ENCODE measurements around the gene LRPAP1. TPM values are rescaled to one million over a fixed set of nuclear protein-coding genes. Genes with fewer than 3 reads are reported as not detected.
"Not testable (repeated sequence)": the region's sequence is repeated elsewhere in the genome, so short reads cannot be mapped to it uniquely, and the experiment has no call there.

Gene LRPAP1
- total RNA-seq, 2 experiments from 2014 or later = 58.2 to 61.2 TPM

- not testable (repeated sequence) for H3K4me3 Mint-ChIP-seq, H3K27me3 Mint-ChIP-seq, DNase-seq, H3K9me3 Mint-ChIP-seq, H3K36me3 Mint-ChIP-seq, H3K4me1 Mint-ChIP-seq, H3K27ac Mint-ChIP-seq
Measured at GRCh38 chr4:3550792-3551325, 18.6 kb upstream of the LRPAP1 start.

DNA sequence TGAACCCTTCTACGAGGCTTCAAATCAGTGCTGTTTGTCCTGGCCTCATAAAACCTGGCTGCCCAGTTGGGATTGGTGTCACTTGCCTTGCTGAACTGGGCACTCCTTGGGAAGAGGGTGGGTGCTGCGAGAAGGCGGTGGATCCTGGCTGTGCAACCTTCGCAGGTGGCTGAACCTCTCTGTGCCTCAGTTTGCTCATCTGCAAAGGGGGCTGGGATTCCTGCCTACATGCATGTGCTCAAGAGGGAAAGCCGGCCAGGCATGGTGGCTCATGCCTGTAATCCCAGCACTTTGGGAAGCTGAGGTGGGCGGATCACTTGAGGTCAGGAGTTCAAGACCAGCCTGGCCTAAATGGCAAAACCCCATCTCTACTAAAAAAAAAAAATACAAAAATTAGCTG lies 17.8 kb upstream of the LRPAP1 start:
- not testable (repeated sequence) for DNase-seq, H3K27me3 Mint-ChIP-seq, H3K9me3 Mint-ChIP-seq, H3K4me3 Mint-ChIP-seq, H3K36me3 Mint-ChIP-seq, H3K27ac Mint-ChIP-seq, H3K4me1 Mint-ChIP-seq

- H3K4me3 Mint-ChIP-seq, H3K36me3 Mint-ChIP-seq, H3K27me3 Mint-ChIP-seq, H3K27ac Mint-ChIP-seq, DNase-seq, H3K9me3 Mint-ChIP-seq, H3K4me1 Mint-ChIP-seq: not testable (repeated sequence)
Measured at GRCh38 chr4:3549694-3550001, 17.4 kb upstream of the LRPAP1 start.

DNA sequence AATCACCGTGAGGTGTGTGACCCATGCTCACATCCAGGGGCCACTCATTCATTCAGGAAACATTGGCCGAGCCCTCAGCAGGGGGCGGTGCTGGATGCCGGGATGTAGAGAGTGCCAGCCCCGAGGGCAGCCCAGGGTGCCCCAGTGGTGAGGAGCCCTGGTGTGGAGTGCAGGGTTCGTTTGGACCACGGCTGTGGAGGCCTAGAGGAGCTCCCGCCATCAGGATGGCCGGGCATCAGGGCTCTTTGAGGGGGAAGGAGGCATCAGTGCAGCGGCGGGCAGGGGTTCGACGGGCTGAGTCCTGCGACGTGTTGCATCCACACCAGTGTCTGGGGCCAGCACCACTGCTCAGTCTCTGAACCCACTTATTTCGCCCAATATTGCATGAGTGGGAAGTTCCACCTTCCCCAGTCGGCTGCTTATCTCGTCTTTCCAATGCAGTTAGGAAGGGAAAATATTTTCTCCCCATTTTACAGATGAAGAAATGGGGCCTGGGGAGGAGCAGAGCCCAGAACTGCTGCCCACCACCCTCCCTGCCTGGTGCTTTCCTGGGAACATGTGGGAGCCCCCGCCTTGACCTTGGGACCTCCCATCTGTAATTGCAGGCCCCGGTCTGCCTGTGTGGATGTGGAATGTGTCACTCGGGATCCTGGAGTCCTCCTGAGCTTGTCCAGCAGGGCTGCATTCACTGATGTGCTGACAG lies 16.9 kb upstream of the LRPAP1 start:
- not testable (repeated sequence) for H3K4me1 Mint-ChIP-seq, DNase-seq, H3K4me3 Mint-ChIP-seq, H3K27me3 Mint-ChIP-seq, H3K36me3 Mint-ChIP-seq, H3K27ac Mint-ChIP-seq, H3K9me3 Mint-ChIP-seq

- not testable (repeated sequence) for H3K27me3 Mint-ChIP-seq, DNase-seq, H3K4me3 Mint-ChIP-seq, H3K27ac Mint-ChIP-seq, H3K36me3 Mint-ChIP-seq, H3K9me3 Mint-ChIP-seq, H3K4me1 Mint-ChIP-seq
Measured at GRCh38 chr4:3546721-3547120, 14.5 kb upstream of the LRPAP1 start.

DNA sequence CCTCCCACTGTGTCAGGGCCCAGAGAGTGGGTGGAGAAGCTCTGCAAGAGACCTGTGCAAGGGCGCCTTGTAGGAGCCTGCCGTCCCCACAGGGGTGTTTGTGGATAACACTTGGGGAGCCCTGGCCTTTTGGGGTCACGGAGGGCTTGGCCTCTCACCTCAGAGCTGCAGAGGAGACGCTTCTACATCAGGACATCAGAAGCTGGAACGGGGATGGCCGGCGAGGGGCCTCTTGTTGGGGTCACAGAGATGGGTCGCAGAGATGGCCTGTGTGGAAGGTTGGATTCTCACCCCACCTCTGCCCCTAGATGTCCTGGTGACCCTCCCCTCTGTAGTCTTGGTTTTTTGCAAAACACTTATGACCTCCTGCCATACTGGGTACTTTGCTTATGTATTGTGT lies 13.1 kb upstream of the LRPAP1 start:
- H3K9me3 Mint-ChIP-seq, H3K4me3 Mint-ChIP-seq, H3K27me3 Mint-ChIP-seq, H3K36me3 Mint-ChIP-seq, DNase-seq, H3K4me1 Mint-ChIP-seq, H3K27ac Mint-ChIP-seq: not testable (repeated sequence)

DNA sequence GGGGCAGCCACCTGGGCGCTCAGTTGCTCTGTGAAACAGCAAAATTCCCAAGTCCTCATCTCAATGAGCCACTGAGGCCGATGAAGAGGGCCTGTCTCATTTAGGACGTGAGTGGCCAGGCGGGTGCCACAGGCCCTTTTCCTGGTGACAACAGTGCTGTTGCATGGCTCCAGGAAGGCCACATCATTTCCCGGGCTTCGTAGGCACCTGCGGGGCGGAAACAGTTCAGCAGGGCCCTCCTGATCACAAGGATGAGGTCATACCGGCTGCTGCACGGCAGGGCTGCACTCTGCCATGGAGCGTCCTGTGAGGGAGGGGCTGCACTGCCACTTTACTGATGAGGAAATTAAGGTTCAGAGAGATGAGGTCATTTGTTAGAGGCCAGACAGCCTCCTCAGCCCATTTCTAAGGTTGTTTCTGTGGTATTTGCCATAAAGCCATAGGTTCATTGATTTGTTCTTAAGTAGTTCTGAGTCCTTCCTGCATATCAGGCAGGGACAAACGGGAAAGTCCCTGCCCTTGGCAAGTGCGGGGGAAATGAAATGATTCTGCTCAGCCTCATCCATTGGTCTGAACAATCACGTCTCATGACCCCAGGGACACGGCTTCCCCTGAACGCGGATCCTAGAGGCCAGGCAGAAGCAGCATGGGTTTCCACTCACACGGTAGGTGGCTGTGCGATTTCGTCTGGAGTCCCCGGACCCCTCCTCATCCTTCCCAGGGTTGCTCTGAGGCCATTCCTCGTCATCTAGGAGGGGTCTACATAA lies 12.2 kb upstream of the LRPAP1 start:
- H3K36me3 Mint-ChIP-seq, H3K4me3 Mint-ChIP-seq, H3K9me3 Mint-ChIP-seq, H3K4me1 Mint-ChIP-seq, DNase-seq, H3K27ac Mint-ChIP-seq, H3K27me3 Mint-ChIP-seq: not testable (repeated sequence)

DNA sequence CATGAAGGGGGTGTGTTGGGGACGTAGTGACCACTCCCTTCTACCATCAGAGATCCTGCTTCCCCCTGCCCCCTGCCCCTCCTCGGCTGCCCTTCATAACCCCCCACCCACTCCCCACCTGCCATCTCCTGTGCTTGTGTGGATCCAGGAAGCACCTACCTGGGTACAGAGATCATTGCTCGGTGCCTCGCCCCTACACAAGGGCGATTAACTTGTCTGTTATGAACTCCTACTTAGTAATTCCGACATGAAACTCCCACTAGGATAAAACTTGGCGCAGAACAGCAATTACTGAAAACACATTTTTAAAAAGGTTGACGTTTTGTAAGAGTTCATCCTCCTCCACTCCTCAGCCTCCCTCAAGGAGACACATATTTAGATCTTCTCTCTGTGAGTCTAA lies 11.2 kb upstream of the LRPAP1 start:
- not testable (repeated sequence) for DNase-seq, H3K27me3 Mint-ChIP-seq, H3K9me3 Mint-ChIP-seq, H3K27ac Mint-ChIP-seq, H3K36me3 Mint-ChIP-seq, H3K4me3 Mint-ChIP-seq, H3K4me1 Mint-ChIP-seq

DNA sequence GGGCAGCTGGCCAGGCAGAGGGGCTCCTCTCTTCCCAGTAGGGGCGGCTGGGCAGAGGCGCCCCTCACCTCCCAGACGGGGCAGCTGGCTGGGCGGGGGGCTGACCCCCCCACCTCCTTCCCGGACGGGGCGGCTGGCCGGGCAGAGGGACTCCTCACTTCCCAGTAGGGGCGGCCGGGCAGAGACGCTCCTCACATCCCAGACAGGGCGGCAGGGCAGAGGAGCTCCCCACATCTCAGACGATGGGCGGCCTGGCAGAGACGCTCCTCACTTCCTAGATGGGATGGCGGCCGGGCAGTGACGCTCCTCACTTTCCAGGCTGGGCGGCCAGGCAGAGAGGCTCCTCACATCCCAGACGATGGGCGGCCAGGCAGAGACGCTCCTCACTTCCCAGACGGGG lies 6.7 kb upstream of the LRPAP1 start:
- H3K27me3 Mint-ChIP-seq, H3K27ac Mint-ChIP-seq, H3K4me1 Mint-ChIP-seq, H3K36me3 Mint-ChIP-seq, DNase-seq, H3K9me3 Mint-ChIP-seq, H3K4me3 Mint-ChIP-seq: not testable (repeated sequence)

GRCh38 chr4:3535812-3536211 lies 3.6 kb upstream of the LRPAP1 start:
- not testable (repeated sequence) for H3K9me3 Mint-ChIP-seq, H3K27ac Mint-ChIP-seq, DNase-seq, H3K27me3 Mint-ChIP-seq, H3K36me3 Mint-ChIP-seq, H3K4me3 Mint-ChIP-seq
- H3K4me1 Mint-ChIP-seq = peaks cover 11% of the 10 kb centered on the region

- H3K27me3 Mint-ChIP-seq = no peaks in the 10 kb centered on the region
- no peak overlapping the region for H3K27ac Mint-ChIP-seq
- H3K9me3 Mint-ChIP-seq = no peaks in the 10 kb centered on the region
- no peaks in the 10 kb centered on the region for H3K36me3 Mint-ChIP-seq
- H3K4me3 Mint-ChIP-seq = peak overlapping the region; percentile 24
- DNase-seq = no peak
- H3K4me1 Mint-ChIP-seq = peaks cover 18% of the 10 kb centered on the region
Measured at GRCh38 chr4:3533423-3533820, 1.2 kb upstream of the LRPAP1 start.

DNA sequence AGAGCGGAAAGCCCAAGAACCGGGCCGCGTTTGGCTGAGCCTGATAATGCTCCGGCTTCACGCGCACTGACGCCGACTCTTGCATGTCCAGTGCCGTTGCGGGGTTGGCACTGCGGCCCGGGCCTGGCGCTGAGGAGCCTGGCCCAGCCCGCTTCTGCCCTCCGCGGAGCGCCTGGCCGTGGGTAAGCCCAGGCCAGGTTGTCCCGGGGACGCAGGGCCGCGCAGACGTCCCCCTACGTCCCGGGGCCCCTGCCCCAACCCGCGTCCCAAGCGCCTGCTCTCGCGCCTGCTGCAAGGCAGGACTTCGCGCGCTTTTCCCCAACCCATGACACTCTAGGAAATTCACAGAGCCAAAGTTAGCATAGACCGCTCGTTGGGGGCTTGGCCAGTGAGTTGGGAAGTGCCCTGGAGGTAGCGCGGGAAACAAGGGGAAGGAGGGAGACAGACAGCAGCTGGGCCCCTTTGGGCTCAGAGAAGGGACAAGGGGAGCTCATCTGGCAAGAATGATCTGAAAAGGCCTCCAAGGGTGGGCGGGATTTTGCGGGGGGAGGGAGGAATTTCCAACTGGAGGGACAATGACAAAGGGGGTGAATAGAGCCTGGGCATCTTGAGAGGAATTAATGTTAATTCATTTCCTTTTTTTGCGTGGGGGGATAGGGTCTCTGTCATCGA lies 665 bp upstream of the LRPAP1 start:
- no peaks in the 10 kb centered on the region for H3K9me3 Mint-ChIP-seq
- H3K36me3 Mint-ChIP-seq = no peaks in the 10 kb centered on the region
- no peaks in the 10 kb centered on the region for H3K27me3 Mint-ChIP-seq
- H3K4me1 Mint-ChIP-seq = peaks cover 20% of the 10 kb centered on the region
- no peak for DNase-seq
- peak overlapping the region; percentile 99 for H3K4me3 Mint-ChIP-seq
- no peak overlapping the region for H3K27ac Mint-ChIP-seq

DNA sequence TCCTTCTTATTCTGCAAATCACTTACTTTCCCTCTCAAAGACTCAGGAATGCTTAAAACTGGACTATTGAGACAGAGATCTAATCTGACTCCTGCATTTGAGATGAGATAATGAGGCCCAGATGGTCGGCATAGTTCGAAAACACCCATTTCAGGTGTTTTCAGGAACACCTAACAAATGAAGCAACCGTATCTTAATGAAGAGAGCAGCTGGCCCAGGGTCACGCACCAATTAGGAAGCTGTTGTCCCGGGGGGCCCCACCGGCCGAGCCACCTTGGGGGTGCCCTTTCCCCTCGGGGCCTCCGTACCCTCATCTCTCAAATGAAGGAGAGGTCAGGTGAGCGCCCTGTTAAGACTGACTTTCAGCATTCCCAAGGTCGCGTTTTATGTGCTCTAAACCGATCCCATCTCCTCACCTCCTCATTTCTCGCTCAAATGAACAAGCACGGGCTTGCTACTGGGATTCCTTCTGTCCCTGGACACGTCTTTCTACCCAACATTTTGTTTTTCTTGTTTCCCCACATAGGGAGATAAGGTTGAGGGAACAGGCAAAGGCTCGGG lies 824 bp downstream of the LRPAP1 start:
- DNase-seq = no peak
- peak overlapping the region; percentile 99 for H3K4me3 Mint-ChIP-seq
- no peaks in the 10 kb centered on the region for H3K9me3 Mint-ChIP-seq
- no peaks in the 10 kb centered on the region for H3K36me3 Mint-ChIP-seq
- H3K4me1 Mint-ChIP-seq = peaks cover 21% of the 10 kb centered on the region
- H3K27ac Mint-ChIP-seq = peak overlapping the region; percentile 63
- H3K27me3 Mint-ChIP-seq = no peaks in the 10 kb centered on the region

DNA sequence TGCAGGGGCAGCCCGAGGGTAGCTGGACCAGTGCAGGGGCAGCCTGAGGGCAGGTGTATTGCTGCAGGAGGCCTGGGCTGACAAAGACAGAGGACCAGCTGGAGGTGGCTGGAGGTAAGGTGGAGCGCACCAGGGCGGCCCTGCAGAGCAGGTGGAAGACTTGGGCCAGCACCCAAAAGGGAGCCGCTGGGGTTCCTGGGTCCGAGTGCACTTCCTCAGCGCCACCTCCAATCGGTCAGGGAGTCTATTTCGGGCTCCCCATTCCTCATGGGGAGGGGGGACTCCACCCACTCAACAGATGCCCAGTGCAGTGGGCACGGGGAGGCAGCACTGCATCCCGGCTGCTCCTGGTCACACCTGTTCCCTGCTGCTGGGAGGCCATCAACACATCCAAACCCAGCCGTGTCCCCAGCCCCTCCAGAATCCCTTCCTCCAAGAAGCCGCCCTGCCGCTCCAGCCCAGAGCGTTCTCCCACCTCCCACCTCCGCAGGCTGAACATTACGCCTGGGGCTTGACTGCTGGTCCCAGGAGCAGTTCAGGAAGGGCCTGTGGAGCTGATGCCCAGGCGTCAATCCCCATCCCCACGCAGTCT lies 1.5 kb downstream of the LRPAP1 start:
- peaks cover 21% of the 10 kb centered on the region for H3K4me1 Mint-ChIP-seq
- no peak overlapping the region for H3K27ac Mint-ChIP-seq
- H3K9me3 Mint-ChIP-seq = no peaks in the 10 kb centered on the region
- no peak for DNase-seq
- no peaks in the 10 kb centered on the region for H3K36me3 Mint-ChIP-seq
- H3K27me3 Mint-ChIP-seq = no peaks in the 10 kb centered on the region
- peak overlapping the region; percentile 99 for H3K4me3 Mint-ChIP-seq

DNA sequence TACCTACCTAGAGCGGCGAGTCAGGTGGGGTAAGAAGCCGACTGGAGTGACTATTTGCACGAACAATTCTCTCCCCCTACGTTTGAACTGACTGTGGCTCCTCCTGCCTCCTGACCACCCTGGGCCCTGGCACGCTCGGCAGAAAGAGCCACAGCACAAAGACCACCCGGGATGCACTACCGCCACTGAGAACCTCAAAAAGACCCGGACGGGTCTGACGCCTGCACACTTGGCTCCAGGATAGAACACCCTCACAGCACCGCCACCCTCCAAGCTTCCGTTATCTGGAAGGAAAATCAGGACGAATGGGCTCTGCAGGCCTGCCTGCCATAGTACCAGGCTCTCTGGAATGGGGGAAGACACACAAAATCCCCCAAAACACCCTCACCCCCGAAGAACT lies 2.2 kb downstream of the LRPAP1 start:
- H3K27ac Mint-ChIP-seq = no peak overlapping the region

More for the DNA sequence above, 2.2 kb downstream of the LRPAP1 start:
- Mint-ChIP-seq H3K4me1 (peaks cover 21% of the 10 kb centered on the region), H3K27me3 (no peaks in the 10 kb centered on the region), H3K4me3 (peak overlapping the region; percentile 14), H3K36me3 (no peaks in the 10 kb centered on the region), H3K9me3 (no peaks in the 10 kb centered on the region)
- no peak for DNase-seq
